PC-3 (cell line): Measurements from ENCODE around the gene TNFAIP6. TPM values are rescaled to one million over a fixed set of nuclear protein-coding genes. Genes with fewer than 3 reads are reported as not detected.

Experiments used
- ATAC-seq: fragments of 200-7000 bp; cut with Tn5 transposase; 2 replicates; pipeline ENCODE4 v1.9.1; 2020; ENCODE audit warnings: mild to moderate bottlenecking, moderate library complexity
- BruUV-seq: library from RNA; stranded (reverse); fragments of 400-500 nt; replicated peaks from 2 replicates; lab custom pipeline; 2021; lab: Mats Ljungman, UMichigan
- CTCF ChIA-PET: fragments of 300-600 bp; sonication (Branson Sonifier 250); formaldehyde crosslinking; loops from one replicate; lab custom pipeline; 2022; ENCODE audit warnings: antibody characterized with exemption; lab: Charles Lee
- POLR2A ChIA-PET: fragments of 300-600 bp; sonication (Branson Sonifier 250); formaldehyde crosslinking; loops from one replicate; lab custom pipeline; 2022; ENCODE audit warnings: antibody characterized with exemption; ENCODE audit not compliant: unreplicated experiment; lab: Charles Lee
- DNase-seq: peaks from one replicate; pipeline ENCODE4 v3.0.0-alpha.2; 2015
- H2AFZ ChIP-seq: fragments of 300-600 bp; sonication (generic); 2 replicates; pipeline ENCODE4 v1.6.0; 2016; ENCODE audit warnings: antibody characterized with exemption, low read length
- H3F3A ChIP-seq: fragments of 300-600 bp; sonication (generic); one replicate; pipeline ENCODE4 v1.6.0; 2017; ENCODE audit warnings: antibody characterized with exemption, low read length, control low read depth, mild to moderate bottlenecking; ENCODE audit not compliant: unreplicated experiment
- H3K27ac ChIP-seq: fragments of 300-600 bp; sonication (generic); 2 replicates; pipeline ENCODE4 v1.5.1; 2016; ENCODE audit warnings: mild to moderate bottlenecking, low read length
- H3K27me3 ChIP-seq: fragments of 300-600 bp; sonication (generic); 2 replicates; pipeline ENCODE4 v1.6.1; 2016; ENCODE audit warnings: low read length, mixed read lengths
- H3K36me3 ChIP-seq: fragments of 300-600 bp; sonication (generic); 2 replicates; pipeline ENCODE4 v1.6.1; 2016; ENCODE audit warnings: low read depth, mixed run types, low read length, mixed read lengths
- H3K4me1 ChIP-seq: fragments of 300-600 bp; sonication (generic); 2 replicates; pipeline ENCODE4 v1.5.1; 2016; ENCODE audit warnings: low read length; ENCODE audit not compliant: insufficient read depth
- H3K4me2 ChIP-seq: fragments of 300-600 bp; sonication (generic); 2 replicates; pipeline ENCODE4 v1.6.0; 2016; ENCODE audit warnings: low read length
- H3K4me3 ChIP-seq: fragments of 300-600 bp; sonication (generic); 2 replicates; pipeline ENCODE4 v1.5.1; 2016; ENCODE audit warnings: mild to moderate bottlenecking, low read length, mixed read lengths
- H3K79me2 ChIP-seq: fragments of 300-600 bp; sonication (generic); 2 replicates; pipeline ENCODE4 v1.6.1; 2017; ENCODE audit warnings: low read length, mixed read lengths
- H3K9ac ChIP-seq: fragments of 300-600 bp; sonication (generic); 2 replicates; pipeline ENCODE4 v1.6.0; 2016; ENCODE audit warnings: mild to moderate bottlenecking, low read length
- H3K9me2 ChIP-seq: fragments of 300-600 bp; sonication (generic); replicated peaks from 2 replicates; pipeline ENCODE4 v1.6.1; 2016; ENCODE audit warnings: mixed run types, low read length, mixed read lengths
- H3K9me3 ChIP-seq: fragments of 300-600 bp; sonication (generic); 2 replicates; pipeline ENCODE4 v1.6.1; 2016; ENCODE audit warnings: low read length, mixed read lengths
- H4K20me1 ChIP-seq: fragments of 300-600 bp; sonication (generic); 2 replicates; pipeline ENCODE4 v1.6.1; 2016; ENCODE audit warnings: low read length, mixed read lengths
- EZH2 ChIP-seq: fragments of 300-600 bp; sonication (generic); IDR thresholded peaks from one replicate; pipeline ENCODE4 v1.6.1; 2017; ENCODE audit warnings: antibody characterized with exemption, mild to moderate bottlenecking, low read length; ENCODE audit not compliant: unreplicated experiment
- EZH2phosphoT487 ChIP-seq: fragments of 300-600 bp; sonication (generic); IDR thresholded peaks from 2 replicates; pipeline ENCODE4 v1.6.1; 2018; ENCODE audit warnings: mild to moderate bottlenecking, antibody characterized with exemption, low read length, borderline replicate concordance
- intact Hi-C: fragments of 100-400 bp; cut with micrococcal nuclease; formaldehyde crosslinking; loops from 2 replicates; pipeline ENCODE4 v1.9.0; 2023
- total RNA-seq: library from RNA; depleted of rRNA; stranded (reverse); fragments of >200 nt; gene quantifications from 2 replicates; pipeline ENCODE4 v1.2.3, GENCODE V29; 2014
- TF ChIP-seq, protein P1 (sequence below): fragments of 300-600 bp; sonication (generic); conservative IDR thresholded peaks from 2 replicates; pipeline ENCODE4 v1.5.1; 2017; ENCODE audit warnings: antibody characterized with exemption, low read depth, mild to moderate bottlenecking, low read length

TNFAIP6 gene
- total RNA-seq, 1 experiment from 2014 or later: not detected

DNA sequence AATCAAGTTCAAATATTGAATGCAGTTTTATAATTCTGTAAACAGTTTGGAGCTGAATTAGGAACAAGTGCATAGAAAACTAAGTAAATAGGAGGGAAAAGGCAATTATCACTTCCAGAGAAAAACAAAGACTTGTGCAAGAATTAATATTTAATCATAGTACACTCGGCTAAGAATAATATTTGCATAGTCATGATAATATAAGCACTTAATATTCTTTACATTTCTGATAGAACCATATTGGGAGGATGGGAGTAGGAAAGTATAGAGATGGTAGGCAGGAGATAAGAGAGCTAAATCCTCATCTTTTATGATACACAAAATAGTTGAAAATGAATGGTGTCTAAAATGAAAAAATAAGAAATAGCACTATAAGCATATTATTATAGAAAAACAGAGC lies 27.4 kb upstream of the TNFAIP6 start:
- ChIA-PET POLR2A (no interaction called here), CTCF (no interaction called here)
- no peak overlapping the region for H3K27ac ChIP-seq
- H3K79me2 ChIP-seq: no peaks in the 10 kb centered on the region
- no peak overlapping the region for H2AFZ ChIP-seq
- no peak overlapping the region for H3K4me2 ChIP-seq
- no peaks in the 10 kb centered on the region for H3F3A ChIP-seq
- ATAC-seq (no peak), DNase-seq (no peak)
- H3K9ac ChIP-seq: no peak overlapping the region
- H3K9me3 ChIP-seq: no peaks in the 10 kb centered on the region
- H3K4me1 ChIP-seq: peaks cover 13% of the 10 kb centered on the region
- intact Hi-C loops: no loop called here
- TF ChIP-seq EZH2 (no peak), EZH2phosphoT487 (no peak)
- TF ChIP-seq, protein P1, sequence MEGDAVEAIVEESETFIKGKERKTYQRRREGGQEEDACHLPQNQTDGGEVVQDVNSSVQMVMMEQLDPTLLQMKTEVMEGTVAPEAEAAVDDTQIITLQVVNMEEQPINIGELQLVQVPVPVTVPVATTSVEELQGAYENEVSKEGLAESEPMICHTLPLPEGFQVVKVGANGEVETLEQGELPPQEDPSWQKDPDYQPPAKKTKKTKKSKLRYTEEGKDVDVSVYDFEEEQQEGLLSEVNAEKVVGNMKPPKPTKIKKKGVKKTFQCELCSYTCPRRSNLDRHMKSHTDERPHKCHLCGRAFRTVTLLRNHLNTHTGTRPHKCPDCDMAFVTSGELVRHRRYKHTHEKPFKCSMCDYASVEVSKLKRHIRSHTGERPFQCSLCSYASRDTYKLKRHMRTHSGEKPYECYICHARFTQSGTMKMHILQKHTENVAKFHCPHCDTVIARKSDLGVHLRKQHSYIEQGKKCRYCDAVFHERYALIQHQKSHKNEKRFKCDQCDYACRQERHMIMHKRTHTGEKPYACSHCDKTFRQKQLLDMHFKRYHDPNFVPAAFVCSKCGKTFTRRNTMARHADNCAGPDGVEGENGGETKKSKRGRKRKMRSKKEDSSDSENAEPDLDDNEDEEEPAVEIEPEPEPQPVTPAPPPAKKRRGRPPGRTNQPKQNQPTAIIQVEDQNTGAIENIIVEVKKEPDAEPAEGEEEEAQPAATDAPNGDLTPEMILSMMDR: no peak
- no peaks in the 10 kb centered on the region for H3K9me2 ChIP-seq
- H3K4me3 ChIP-seq: no peak overlapping the region
- no peaks in the 10 kb centered on the region for H4K20me1 ChIP-seq
- BruUV-seq: no TSS peak
- no peaks in the 10 kb centered on the region for H3K36me3 ChIP-seq
- H3K27me3 ChIP-seq: no peaks in the 10 kb centered on the region

DNA sequence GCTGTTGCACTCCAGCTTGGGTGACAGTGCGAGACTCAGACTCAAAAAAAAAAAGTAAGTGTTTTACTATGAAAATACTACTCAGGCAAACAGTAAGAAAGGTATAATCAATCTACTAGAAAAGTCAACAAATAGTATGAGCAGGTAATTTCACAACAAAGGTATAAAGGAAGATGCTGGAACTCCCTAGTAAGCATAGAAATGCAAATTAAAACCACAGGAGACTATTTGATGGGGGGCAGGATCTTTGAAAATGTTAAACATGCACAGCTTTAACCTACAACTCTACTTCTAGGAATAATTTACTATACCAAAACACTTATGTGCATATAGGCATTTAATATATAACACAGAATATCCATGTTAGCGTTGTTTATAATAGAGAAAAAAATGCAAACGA lies 24.3 kb upstream of the TNFAIP6 start:
- no peaks in the 10 kb centered on the region for H3K9me3 ChIP-seq
- H3K4me3 ChIP-seq: no peak overlapping the region
- DNase-seq (no peak), ATAC-seq (no peak)
- no TSS peak for BruUV-seq
- H3K9ac ChIP-seq: no peak overlapping the region
- ChIA-PET CTCF (no interaction called here), POLR2A (no interaction called here)
- no peaks in the 10 kb centered on the region for H3K27me3 ChIP-seq
- no peaks in the 10 kb centered on the region for H4K20me1 ChIP-seq
- no peaks in the 10 kb centered on the region for H3F3A ChIP-seq
- H3K27ac ChIP-seq: no peak overlapping the region
- no peak overlapping the region for H3K4me2 ChIP-seq
- H2AFZ ChIP-seq: no peak overlapping the region
- peaks cover 17% of the 10 kb centered on the region for H3K4me1 ChIP-seq
- H3K79me2 ChIP-seq: no peaks in the 10 kb centered on the region
- TF ChIP-seq EZH2phosphoT487: no peak
- TF ChIP-seq, protein P1: no peak
- TF ChIP-seq EZH2: no peak
- H3K36me3 ChIP-seq: no peaks in the 10 kb centered on the region
- intact Hi-C loops: no loop called here
- no peaks in the 10 kb centered on the region for H3K9me2 ChIP-seq

DNA sequence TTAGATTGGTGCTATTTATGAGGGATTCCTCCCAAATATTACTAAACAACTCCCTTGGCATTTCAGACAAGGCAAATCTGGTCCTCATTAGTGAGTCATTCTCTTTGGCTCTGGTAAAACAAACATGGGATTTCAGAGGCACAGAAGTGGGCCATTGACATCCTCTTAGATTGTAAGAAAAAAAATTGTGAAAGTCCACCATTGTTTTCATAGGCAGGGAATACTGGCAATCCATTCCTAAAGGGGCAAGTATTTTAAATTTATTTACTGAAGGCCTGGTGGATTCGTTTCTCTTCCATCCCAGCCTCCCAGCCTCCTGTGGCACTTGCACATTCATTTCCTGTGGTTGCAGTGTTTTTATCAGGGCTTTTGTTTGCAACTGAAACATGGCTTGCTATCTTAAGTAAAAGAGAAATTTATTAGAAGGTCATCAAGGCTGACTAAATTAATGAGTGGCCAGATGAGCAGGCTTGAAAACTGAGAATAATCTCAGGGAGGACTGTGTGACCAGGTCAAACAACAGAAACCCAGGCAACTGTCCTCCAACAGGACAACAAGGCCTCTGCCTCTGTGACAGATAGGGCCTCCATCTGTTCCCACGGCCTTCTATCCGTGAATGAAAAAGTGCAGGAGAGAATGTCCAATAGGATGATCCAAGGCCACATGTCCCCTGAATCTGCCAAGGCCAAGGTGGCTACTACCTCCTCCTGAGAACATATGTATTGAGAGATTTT lies 23.1 kb upstream of the TNFAIP6 start:
- ChIA-PET POLR2A (no interaction called here), CTCF (no interaction called here)
- peaks cover 22% of the 10 kb centered on the region for H3K4me1 ChIP-seq
- H3K9ac ChIP-seq: no peak overlapping the region
- BruUV-seq: no TSS peak
- no peak overlapping the region for H3K4me2 ChIP-seq
- no peaks in the 10 kb centered on the region for H3K79me2 ChIP-seq
- no peaks in the 10 kb centered on the region for H3K36me3 ChIP-seq
- H3K4me3 ChIP-seq: no peak overlapping the region
- DNase-seq: peak; percentile 68
- no peak overlapping the region for H2AFZ ChIP-seq
- H3K9me2 ChIP-seq: no peaks in the 10 kb centered on the region
- H3F3A ChIP-seq: no peaks in the 10 kb centered on the region
- no peaks in the 10 kb centered on the region for H3K27me3 ChIP-seq
- H3K9me3 ChIP-seq: no peaks in the 10 kb centered on the region
- no peak for TF ChIP-seq EZH2
- TF ChIP-seq, protein P1: no peak
- no peak for TF ChIP-seq EZH2phosphoT487
- ATAC-seq: peak; percentile 85
- intact Hi-C loops: no loop called here
- H4K20me1 ChIP-seq: no peaks in the 10 kb centered on the region
- H3K27ac ChIP-seq: no peak overlapping the region
